Camera-type eye (tissue), 1 donor: ENCODE data around the gene PARP1. TPM values are rescaled to one million over a fixed set of nuclear protein-coding genes. Genes with fewer than 3 reads are reported as not detected.

Experiments used
- total RNA-seq: library from RNA; depleted of rRNA; stranded (reverse); fragments of >200 nt; gene quantifications from one replicate; pipeline ENCODE4 v1.2.3, GENCODE V29; 2014

The PARP1 gene
- total RNA-seq, result 194 TPM

GRCh38 chr1:226407497-226408284, at the start of gene PARP1:
Gene PARP1, minus strand, starts transcription at chr1:226408093. Its CDS starts 164 bp downstream, at chr1:226407929.

Other genes starting within 250 kb of the PARP1 start
- gene ACBD3, start 221.4 kb downstream of the PARP1 start, total RNA-seq, result 67.6 TPM
- not detected for gene MIXL1, start 184.4 kb downstream of the PARP1 start, total RNA-seq
- 11.3 TPM for gene LIN9, start 98.9 kb downstream of the PARP1 start, total RNA-seq
- gene STUM, start 140.7 kb upstream of the PARP1 start, total RNA-seq, result 2.9 TPM